TTC549 (cell line): ENCODE measurements around the gene TNKS1BP1.
A peak's percentile ranks its signal among the peaks of the same experiment; 100 is the strongest.
"Not testable (repeated sequence)": the region's sequence is repeated elsewhere in the genome, so short reads cannot be mapped to it uniquely, and the experiment has no call there.

Experiments
- FAIRE-seq: peaks from 2 replicates; lab custom pipeline; 2012; peaks lifted over from hg19 to GRCh38; lab: Jason Lieb, UNC

TNKS1BP1 gene, protein sequence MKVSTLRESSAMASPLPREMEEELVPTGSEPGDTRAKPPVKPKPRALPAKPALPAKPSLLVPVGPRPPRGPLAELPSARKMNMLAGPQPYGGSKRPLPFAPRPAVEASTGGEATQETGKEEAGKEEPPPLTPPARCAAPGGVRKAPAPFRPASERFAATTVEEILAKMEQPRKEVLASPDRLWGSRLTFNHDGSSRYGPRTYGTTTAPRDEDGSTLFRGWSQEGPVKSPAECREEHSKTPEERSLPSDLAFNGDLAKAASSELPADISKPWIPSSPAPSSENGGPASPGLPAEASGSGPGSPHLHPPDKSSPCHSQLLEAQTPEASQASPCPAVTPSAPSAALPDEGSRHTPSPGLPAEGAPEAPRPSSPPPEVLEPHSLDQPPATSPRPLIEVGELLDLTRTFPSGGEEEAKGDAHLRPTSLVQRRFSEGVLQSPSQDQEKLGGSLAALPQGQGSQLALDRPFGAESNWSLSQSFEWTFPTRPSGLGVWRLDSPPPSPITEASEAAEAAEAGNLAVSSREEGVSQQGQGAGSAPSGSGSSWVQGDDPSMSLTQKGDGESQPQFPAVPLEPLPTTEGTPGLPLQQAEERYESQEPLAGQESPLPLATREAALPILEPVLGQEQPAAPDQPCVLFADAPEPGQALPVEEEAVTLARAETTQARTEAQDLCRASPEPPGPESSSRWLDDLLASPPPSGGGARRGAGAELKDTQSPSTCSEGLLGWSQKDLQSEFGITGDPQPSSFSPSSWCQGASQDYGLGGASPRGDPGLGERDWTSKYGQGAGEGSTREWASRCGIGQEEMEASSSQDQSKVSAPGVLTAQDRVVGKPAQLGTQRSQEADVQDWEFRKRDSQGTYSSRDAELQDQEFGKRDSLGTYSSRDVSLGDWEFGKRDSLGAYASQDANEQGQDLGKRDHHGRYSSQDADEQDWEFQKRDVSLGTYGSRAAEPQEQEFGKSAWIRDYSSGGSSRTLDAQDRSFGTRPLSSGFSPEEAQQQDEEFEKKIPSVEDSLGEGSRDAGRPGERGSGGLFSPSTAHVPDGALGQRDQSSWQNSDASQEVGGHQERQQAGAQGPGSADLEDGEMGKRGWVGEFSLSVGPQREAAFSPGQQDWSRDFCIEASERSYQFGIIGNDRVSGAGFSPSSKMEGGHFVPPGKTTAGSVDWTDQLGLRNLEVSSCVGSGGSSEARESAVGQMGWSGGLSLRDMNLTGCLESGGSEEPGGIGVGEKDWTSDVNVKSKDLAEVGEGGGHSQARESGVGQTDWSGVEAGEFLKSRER (N-terminal part only)

DNA sequence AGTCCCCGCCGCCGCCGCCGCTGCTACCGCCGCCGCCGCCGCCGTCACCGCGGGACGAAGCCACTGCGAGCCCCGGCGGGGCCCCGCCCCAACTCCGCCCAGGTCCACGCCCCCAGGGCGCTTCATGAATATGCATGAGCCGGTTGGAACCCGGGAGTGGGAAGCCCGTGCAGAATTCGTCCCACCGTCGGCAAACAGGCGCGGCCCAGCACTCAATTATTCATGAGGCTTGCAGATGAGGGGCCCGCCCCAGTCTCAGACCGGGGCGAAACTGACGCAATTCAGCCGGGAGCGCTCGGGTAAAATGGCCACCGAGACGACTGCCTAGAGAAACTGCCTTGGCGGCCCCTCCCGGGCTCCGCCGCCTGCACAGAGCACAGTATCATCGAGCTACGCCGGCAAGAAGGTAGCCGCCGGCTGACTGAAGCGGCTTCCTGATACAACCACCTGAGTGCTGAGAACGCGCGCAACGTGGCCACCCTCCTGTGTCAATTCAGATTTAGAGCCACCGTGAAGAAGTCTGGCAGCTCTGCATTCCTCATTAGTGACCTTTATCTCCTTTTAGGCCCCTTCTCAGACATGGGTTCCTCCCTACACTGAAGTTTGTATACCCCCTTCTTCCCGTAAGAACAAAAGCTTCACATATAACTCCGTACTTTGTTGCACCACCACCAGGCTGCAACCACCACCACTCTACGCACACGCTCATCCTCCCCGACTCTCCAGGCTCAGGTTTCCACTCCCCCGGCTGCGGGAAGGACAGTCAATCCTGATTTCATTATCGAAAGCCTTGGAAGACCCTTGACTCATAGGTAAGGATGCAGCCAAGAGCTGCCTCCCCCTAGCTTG is at the start of gene TNKS1BP1:
TNKS1BP1 (minus strand) TSS at position 67 of the 849 bp plus-strand sequence. CDS start 3,067 bp downstream, outside the sequence.
- FAIRE-seq, result peak; percentile 93

DNA sequence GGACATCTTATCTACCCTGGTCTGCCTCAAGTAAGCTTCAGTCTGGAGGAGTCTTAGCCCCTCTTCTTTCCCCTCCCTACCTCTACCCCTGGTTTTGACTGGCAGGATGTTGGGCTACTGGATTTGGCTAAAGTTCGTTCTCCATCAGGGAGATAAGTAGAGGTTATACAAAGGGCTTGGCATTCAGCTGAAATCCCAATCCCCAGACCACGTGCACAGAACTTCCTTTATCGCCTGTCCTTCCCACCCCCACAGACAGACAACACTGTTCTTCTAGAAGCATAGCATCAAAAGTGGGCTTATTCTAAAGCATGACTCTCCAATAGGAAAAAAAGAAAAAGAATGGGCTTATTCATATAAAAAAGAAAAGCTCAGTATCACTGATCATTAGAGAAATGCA is 48.4 kb upstream of the TNKS1BP1 start:
- no peak for FAIRE-seq

DNA sequence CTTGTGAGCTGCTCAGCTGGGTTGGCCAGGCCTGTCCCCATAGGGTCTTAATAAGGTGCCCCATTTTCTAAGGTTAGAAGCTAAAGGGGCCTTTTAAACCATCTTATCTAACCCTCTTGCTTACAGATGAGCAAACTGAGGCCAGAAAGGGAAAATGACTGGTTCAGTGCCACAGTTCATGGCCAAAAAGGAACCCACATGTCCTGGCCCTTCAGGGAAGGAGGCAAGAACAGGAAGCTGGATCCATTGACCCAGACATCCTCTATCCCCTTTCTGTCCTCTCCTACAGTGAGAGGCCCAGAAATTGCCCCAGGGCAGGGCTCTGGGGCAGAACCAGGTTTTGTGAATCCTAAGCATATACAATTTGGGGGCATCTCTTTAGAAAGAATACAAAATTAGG is 46.2 kb upstream of the TNKS1BP1 start:
- FAIRE-seq, result no peak

DNA sequence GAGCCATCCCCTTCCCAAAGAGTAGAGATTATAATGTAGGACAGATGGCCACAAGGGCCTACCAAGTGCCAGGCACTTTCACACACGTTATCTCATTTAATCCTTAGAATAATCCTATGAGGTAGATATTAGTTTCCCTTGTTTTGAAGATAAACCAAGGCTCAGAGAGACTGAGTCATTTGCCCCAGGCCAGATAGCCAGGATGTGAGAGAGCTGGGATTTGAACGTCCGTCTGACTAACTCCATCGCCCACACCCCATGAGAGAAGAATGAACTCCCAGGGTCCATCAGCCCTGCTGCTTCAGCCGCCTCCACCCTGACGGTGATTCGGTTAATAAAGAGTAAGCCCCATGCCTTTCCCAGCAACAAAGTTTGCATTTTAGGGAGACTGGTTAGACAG is 45.5 kb upstream of the TNKS1BP1 start:
- FAIRE-seq, result no peak

DNA sequence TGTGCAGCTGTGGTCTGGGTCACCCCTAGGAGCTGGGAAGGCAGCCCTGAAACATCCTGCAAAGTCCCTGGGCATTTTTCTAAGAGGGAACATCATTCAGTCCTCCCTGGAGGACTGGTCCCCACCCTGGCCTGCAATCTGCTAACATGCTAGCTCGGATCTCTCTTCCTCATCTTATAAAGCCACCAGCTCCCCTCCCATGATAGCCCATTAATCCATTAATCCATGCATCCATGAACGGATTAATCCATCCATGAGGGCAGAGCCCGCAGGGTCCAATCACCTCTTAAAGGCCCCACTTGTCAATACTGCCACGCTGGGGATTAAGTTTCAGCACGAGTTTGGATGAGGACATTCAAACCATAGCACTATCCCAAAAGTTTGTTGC is 44.1 kb upstream of the TNKS1BP1 start:
- no peak for FAIRE-seq

DNA sequence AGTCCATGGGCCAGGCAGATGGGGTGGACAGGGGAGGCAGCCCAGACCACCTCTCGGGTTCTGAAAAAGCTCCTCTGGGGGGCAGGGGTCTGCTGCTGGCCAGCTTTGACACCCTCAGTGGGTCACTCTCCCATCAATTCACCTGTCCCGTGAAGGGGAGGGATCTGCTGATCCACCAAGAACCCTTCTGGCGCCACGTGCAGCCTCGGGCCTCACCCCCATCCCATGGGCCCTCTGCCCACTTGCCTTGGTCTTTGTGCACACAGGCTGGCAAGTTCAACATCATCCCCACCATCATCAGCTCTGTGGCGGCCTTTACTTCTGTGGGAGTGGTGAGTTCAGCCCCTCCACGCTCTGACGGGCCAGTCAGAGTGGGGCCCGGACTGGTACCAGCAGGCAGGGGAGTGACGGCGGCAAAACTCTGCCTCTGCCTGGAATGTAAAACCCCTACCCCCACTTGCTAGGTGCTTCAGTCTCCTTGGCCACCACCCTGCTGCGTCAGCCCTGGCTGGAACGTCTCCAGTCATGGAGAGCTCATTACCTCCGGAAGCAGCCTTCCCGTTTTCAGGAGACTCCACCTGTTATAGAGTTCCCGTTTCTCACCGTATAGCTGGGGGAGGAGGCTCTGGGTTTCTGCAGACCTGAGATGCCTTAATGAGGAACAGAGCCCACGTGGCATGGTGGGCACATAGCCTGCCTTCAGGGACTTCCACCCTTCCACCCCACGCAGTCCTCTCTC is 43.5 kb upstream of the TNKS1BP1 start:
- no peak for FAIRE-seq

DNA sequence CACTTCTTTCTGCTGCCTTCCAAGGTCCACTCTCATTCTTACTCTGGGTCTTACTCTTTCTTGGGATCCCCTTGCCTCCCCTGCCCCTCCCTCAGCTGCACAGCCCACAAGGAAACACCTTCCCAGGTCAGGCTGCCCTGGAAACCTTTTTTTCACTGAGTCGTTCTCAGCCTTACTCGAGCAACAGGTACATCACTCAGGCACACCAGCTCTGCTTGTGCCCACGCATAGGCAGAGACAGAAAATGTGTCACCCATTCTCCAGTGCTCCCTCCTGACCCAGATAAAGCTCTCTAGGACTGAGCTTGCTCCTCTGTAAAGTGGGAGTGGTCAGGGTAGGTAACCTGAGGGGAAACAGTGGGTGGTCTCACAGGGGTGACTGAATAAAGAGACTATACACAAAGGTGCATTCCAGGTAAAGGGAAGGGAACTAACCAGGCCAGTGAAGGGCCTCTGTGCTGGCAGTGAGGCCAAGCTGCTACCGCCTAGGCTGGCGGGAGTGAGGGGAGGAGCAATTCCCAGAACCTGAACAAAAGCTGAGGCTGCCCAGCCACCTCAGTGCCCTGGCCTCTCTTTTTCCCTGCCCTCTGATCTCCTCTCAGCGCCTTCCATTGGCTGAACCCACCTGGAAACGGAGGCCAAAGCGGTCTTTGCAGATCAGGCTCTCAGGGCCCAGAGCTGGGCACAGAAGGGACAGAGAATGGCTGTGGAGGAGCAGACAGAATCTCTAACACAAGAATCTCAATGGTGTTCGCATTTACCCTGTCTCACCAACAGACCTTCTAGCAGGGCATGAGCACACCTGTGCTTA is 40.3 kb upstream of the TNKS1BP1 start:
- no peak for FAIRE-seq

DNA sequence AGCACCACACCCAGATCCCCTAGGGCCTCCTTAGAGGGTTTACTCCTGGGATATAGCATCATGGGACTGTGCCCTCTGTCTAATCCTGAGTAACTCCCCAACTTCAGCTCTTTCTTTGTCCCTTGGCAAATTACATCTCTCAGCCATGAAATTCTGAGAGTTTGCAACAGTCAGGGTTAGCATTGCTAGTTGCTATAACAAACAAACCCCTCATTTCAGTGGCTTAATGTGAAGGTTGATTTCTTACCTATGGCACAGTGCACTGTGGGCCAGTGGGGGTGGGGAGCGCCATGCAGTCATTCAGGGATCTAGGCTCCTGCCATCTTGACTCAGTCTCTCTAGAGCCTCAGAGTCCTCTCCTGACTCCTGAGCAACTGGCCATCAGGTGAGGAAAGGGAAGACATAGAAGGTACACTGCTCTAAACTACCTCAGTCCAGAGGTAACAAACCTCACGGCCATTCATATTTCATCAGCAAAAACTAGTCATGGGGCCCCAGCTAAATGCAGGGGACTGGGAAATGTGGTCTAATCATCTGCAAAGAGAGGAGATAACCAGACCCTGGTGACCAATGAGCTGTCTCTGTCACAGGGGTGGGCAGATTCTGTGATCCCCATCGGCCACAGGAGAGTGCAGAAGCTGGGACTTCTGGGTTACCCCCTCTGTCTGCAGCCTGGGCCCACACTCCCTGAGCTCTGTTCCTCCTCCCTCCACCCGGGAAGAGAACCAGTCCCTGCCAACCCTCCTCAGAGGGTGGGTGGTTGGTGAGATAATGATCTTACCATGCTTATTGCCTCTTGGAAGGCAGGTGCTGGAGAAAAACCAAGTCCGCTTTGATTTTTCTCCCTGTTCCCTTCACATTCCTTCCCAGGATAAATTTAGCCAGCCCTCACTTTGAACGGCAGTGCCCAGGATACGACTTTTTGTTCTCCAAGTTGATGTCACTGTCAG is 38.7 kb upstream of the TNKS1BP1 start:
- FAIRE-seq, result no peak

DNA sequence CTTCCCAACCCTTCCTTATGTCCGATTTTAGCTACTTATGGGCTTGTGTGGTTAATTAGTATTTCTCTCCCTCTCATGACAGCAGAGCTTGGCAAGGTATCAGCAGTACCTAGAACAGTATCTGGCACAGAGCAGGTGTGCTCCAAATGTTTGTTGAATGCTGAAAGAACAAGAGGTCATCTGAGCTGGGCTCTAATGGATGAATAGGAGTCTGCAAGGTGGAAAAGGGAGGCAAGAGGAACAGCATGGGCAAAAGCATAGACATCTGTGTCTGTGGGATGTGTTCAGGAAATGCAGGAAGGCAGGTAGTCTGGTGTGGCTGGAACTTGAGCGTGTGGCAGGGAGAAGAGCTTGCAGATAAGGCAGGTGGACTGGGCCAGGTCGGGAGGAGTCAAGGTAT is 37.2 kb upstream of the TNKS1BP1 start:
- FAIRE-seq, result no peak

DNA sequence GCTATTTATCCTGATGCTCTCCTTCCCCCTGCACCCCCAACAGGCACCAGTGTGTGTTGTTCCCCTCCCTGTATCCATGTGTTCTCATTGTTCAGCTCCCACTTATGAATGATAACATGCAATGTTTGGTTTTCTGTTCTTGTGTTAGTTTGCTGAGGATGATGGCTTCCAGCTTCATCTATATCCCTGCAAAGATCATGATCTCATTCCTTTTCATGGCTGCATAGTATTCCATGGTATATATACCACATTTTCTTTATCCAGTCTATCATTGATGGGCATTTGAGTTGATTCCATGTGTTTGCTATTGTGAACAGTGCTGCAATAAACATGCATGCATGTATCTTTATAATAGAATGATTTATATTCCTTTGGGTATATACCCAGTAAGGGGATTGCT is 36.7 kb upstream of the TNKS1BP1 start:
- not testable (repeated sequence) for FAIRE-seq

DNA sequence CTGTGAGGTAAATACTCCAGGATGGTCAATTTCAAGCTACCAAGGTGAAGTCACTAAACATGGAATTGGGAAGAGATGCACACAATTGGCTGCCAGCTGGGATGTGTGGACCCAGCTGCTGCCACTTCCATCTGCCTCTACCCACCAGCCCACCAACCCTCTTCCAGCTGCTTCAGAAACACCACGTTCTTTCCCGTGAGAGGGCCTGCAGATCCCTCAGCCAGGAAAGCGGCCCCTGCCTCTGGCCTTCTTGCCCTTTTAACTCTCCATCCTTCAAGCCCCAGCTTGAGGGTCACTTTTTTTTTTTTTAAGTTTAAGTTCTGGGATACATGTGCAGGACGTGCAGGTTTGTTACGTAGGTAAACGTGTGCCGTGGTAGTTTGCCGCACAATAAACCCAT is 36.2 kb upstream of the TNKS1BP1 start:
- no peak for FAIRE-seq

DNA sequence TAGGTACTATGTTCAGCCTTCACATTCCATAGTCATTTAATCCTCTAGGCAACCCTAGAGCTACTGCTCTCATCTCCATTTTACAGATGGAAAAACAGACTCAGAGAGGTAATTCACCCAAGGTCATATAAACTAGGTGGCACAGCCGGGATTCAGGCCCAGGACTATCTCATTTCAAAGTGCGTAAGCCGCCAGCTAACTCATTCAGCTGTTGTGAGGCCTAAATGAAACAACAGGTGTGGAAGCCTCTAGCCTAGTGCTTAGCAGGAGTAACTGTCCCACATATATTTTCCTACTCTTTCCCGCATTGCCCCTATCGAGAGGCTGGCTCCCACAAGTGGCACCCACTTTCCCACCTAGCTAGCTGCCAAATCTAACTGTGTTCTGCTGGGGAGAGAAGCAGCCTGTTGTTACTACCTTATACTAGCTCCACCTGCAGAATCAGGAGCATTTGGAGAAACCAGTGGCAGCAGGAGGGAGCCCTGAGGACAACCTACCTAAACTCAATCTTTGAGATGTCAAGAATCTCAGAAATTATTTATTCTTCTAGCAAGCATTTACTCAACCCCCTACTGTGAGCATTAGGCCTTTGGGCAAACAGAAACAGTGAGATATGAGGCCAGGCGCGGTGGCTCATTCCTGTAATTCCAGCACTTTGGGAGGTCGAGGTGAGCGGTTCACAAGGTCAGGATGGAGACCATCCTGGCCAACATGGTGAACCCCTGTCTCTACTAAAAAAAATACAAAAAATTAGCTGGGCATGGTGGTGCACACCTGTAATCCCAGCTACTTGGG is 35.3 kb upstream of the TNKS1BP1 start:
- FAIRE-seq, result no peak

DNA sequence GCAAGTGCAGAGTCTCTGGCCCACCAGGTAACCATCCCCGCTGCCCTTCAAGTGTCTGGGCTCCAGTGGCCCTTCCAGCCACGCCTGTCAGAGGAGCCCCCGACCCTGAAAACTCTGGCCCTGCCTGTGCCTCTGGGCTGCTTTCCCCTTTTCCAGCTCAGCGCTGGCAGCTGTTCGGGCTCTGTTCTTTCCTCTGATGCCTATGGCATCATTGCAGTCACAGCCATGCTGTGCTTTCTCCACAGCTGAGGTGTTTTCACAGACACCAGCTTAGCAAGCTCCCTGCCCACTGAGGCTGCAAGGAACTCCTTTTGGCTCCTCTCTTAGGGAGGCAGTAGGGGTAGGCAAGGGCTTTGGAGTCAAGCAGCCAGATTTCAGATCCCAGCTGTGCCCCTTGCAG is 34.6 kb upstream of the TNKS1BP1 start:
- no peak for FAIRE-seq

DNA sequence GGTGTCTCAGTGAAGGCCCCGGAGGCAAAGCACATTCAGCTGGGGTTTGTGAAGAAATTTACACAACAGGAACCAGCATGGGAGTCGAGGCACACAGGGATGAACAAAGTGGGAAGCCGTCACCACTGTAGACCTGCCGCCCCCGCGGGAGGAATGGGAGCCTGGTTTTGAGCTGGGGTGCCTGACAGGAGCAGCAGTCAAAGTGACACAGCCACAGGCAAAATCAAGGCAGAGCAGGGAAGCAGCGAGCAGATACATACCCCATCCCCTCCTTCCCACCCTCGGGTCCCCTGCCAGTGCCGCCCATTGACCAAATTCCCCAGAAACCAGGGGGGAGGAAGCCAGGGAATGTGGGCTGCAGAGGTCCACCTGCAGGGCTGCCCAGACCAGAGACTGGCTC is 34.2 kb upstream of the TNKS1BP1 start:
- FAIRE-seq, result no peak

DNA sequence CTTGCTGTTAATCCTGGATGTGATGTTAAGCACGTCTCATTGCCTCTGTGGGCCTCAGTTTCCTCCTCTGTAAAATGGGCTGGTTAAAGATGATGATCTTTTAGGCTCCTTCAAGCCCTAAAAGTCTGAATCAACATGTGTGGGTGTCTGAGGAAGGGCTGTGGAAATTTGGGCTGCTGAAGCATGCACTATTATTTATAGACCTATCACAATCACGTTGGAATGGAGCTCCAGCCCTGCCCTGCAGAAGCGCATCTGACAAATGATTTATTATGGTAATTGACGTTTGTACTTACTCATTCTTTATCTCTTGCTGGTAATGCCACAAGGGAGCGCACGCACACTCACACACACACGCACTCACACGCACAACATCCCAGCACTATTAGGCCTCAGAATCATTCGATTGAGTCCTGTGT is 33.8 kb upstream of the TNKS1BP1 start:
- FAIRE-seq, result no peak

DNA sequence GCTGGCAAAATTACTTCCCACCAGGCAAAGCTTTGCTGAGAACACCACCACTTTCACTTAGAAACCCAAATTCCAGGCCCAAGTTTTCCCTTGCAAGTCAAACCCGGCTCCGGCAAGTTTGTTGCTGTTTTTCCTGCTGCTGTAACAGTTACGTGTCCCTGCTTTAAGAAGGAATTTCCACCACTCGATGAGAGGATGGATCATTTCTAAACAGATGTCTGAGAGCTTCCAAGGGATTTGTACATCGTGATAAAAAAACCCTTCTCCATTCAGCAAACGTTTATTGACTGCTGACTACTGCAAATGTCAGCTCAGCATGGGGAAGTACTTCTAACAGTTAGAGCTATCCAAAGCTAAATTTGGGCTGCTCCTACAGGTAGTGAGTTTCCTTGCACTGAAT is 33.1 kb upstream of the TNKS1BP1 start:
- no peak for FAIRE-seq

DNA sequence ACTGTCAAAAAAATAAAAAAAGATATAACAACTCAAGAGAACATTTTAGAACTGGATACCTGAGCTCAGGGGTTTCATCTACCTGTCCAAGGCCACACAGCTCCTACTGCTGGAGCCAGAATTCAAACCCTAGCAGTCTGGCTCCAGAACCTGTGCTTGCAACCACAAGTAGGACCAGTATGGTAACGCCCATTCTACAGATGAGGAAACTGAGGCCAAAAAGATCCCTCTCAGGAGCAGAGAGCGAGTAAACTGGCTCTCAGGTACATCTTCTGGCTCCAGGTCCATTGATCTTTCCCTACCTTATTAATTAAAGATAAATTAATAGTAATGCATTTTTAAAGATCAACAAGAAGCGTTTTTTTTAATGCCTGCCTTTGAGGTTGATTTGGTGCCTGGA is 32.6 kb upstream of the TNKS1BP1 start:
- FAIRE-seq, result no peak

DNA sequence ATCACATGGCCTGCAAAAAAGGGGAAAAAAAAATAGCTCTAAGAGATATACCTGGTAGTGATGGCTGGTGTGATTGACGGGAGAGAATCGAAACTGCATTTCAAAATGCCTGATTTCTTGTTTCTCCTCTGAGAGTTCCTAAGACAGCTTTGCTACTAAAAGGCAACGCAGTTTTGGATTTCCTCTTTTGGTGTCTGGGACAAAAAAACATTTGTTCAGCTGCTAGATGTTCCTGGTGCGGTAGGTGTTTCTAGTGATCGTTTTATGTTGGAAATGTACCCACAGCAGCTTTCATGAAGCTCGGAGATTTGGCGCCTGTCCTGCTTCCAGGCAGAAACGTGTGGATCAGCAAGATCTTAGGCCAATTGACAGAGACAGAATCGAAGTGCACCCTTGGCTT is 31.5 kb upstream of the TNKS1BP1 start:
- no peak for FAIRE-seq
